Neural crest cell (in vitro differentiated cells): ENCODE measurements around the gene STX2. TPM values are rescaled to one million over a fixed set of nuclear protein-coding genes. Genes with fewer than 3 reads are reported as not detected.

Source experiments
- DNase-seq: peaks from one replicate; pipeline ENCODE4 v3.0.0; 2021; ENCODE audit warnings: low read depth, mixed read lengths, low spot score
- H3K27ac Mint-ChIP-seq: one replicate; pipeline ENCODE4 v1.8.0; 2021; ENCODE audit warnings: mild to moderate bottlenecking, mixed read lengths; ENCODE audit not compliant: unreplicated experiment
- H3K27me3 Mint-ChIP-seq: 2 replicates; pipeline ENCODE4 v1.8.0; 2021; ENCODE audit warnings: low read depth, mild to moderate bottlenecking, mixed read lengths
- H3K36me3 Mint-ChIP-seq: 2 replicates; pipeline ENCODE4 v1.8.0; 2021; ENCODE audit warnings: low read depth, mild to moderate bottlenecking, mixed read lengths
- H3K4me1 Mint-ChIP-seq: 2 replicates; pipeline ENCODE4 v1.8.0; 2021; ENCODE audit warnings: mixed read lengths
- H3K4me3 Mint-ChIP-seq: one replicate; pipeline ENCODE4 v1.8.0; 2021; ENCODE audit warnings: mild to moderate bottlenecking, mixed read lengths
- H3K9me3 Mint-ChIP-seq: 2 replicates; pipeline ENCODE4 v1.8.0; 2021; ENCODE audit warnings: mixed read lengths
- total RNA-seq: library from RNA; stranded (reverse); gene quantifications from 2 replicates; pipeline ENCODE4 v1.2.1, GENCODE V29; 2021
- TF ChIP-seq, protein P1 (sequence below): fragments of 200-600 bp; sonication (generic); conservative IDR thresholded peaks from 2 replicates; pipeline ENCODE4 v1.5.0; 2021; ENCODE audit warnings: antibody characterized with exemption, mild to moderate bottlenecking

The STX2 gene
- total RNA-seq, 1 donor from 2014 or later, result 32.7 TPM

DNA sequence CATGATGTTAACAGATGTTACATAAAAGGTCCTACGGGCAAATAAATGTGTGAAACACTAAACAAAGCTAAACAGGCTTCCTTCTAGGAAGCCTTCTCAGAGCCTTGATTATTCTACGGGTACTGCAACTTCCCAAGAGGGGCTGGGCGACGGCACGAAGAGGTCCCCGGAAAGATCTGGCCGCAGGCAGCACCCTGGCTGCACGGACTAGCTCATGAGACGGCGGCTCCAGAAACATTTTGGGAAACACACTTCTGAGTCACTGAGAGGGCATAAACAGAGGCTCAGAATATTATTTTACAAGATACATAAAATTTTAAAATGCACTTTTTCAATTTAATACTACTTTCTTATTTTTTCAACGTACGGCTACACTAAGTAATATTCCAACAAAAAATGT, 19.4 kb downstream of the STX2 start:
- Mint-ChIP-seq H3K27me3 (no peaks in the 10 kb centered on the region), H3K27ac (no peak overlapping the region), H3K9me3 (no peaks in the 10 kb centered on the region), H3K4me3 (no peak overlapping the region), H3K4me1 (peaks cover 31% of the 10 kb centered on the region), H3K36me3 (peaks cover 6% of the 10 kb centered on the region)
- TF ChIP-seq, protein P1, sequence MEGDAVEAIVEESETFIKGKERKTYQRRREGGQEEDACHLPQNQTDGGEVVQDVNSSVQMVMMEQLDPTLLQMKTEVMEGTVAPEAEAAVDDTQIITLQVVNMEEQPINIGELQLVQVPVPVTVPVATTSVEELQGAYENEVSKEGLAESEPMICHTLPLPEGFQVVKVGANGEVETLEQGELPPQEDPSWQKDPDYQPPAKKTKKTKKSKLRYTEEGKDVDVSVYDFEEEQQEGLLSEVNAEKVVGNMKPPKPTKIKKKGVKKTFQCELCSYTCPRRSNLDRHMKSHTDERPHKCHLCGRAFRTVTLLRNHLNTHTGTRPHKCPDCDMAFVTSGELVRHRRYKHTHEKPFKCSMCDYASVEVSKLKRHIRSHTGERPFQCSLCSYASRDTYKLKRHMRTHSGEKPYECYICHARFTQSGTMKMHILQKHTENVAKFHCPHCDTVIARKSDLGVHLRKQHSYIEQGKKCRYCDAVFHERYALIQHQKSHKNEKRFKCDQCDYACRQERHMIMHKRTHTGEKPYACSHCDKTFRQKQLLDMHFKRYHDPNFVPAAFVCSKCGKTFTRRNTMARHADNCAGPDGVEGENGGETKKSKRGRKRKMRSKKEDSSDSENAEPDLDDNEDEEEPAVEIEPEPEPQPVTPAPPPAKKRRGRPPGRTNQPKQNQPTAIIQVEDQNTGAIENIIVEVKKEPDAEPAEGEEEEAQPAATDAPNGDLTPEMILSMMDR, result no peak
- DNase-seq, result no peak

DNA sequence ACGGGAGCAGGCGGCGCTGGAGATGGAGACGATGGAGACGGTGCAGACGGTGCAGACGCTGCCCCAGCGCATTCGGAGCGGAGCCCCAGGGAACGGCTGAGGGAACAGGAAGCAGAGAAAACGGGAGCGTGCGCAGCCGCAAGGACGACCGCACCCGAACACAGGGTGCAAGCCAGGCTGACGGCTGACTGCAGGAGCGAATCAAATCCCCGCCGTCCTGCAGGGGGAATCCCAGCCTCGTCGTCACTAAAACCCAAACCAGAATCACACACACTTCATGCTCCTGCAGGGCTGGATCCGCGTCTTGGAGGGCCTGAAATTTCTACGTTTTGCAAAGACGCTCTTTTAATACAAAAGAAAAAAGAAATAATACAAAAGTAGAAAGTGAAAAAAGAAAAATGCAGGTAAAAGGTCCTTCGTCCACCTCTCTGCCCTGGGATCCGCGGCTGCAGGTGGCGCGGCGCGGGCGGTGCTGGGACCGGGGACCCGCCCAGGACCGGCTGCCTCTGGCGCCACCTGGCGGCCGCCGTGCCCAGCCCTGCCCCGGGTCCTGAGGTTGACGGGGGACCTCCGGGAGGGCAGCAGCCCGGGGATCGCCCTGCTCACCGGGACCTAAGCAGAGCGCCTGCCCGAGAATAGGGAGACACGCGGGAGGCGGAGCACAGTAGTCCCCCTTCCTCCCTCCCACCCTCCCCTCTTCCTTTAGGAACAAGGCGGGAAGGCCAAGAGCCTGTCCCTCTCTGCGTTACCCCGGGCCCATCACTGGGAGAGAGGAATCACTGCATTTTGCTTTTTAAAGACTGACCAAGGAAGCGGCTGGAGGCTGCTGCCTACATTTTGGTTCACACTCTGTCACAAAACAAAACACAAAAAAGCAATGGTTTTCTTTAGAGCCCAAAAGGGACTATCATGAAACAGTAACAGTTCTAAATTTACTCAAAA, 20.1 kb downstream of the STX2 start:
- peaks cover 8% of the 10 kb centered on the region for H3K36me3 Mint-ChIP-seq
- DNase-seq, result peak; percentile 72
- H3K27ac Mint-ChIP-seq, result no peak overlapping the region
- no peaks in the 10 kb centered on the region for H3K9me3 Mint-ChIP-seq
- TF ChIP-seq, protein P1, result peak; percentile 97
- no peak overlapping the region for H3K4me3 Mint-ChIP-seq
- peaks cover 35% of the 10 kb centered on the region for H3K4me1 Mint-ChIP-seq
- H3K27me3 Mint-ChIP-seq, result no peaks in the 10 kb centered on the region

DNA sequence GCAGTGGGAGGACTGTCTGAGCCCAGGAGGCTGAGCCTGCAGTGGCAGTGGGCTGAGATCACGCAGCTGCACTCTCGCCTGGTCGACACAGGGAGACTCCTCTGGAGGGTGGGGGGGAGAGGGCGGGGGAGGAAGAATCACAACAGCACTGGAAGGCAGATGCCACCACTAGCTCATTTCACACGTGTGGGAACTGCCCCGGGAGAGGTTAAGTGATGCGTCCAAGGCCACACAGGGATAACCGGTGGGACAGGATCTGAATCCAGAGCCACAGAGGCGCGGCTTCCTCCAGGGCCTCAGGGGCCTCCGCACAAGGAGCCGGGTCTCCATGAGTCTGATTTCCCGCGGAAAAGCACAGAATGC, 20.8 kb downstream of the STX2 start:
- Mint-ChIP-seq H3K9me3 (no peaks in the 10 kb centered on the region), H3K27ac (no peak overlapping the region), H3K36me3 (peaks cover 7% of the 10 kb centered on the region), H3K4me3 (no peak overlapping the region), H3K4me1 (peaks cover 37% of the 10 kb centered on the region), H3K27me3 (no peaks in the 10 kb centered on the region)
- DNase-seq, result no peak
- TF ChIP-seq, protein P1, result no peak

DNA sequence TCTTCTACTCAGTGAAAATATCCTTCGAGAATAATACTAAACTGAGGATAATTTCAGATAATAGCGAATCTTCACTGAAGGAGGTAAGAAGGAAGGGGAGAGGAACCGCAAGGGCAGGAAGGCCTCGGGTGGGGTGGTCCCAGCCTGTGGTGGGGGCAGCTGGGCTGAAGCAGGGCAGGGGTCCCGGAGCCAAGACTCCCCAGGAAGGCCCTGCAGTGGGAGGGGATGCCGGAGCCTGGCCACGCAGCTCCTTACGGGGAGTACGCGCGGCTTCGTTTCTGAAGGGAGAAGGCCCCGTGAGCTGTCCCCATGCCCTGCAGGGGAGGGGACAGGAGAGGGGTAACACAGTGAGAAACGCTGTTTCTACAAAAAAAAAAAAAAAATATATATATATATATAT, 21.2 kb downstream of the STX2 start:
- no peak for DNase-seq
- peaks cover 37% of the 10 kb centered on the region for H3K4me1 Mint-ChIP-seq
- H3K9me3 Mint-ChIP-seq, result no peaks in the 10 kb centered on the region
- TF ChIP-seq, protein P1, result no peak
- no peak overlapping the region for H3K4me3 Mint-ChIP-seq
- H3K36me3 Mint-ChIP-seq, result peaks cover 6% of the 10 kb centered on the region
- H3K27me3 Mint-ChIP-seq, result no peaks in the 10 kb centered on the region
- no peak overlapping the region for H3K27ac Mint-ChIP-seq

DNA sequence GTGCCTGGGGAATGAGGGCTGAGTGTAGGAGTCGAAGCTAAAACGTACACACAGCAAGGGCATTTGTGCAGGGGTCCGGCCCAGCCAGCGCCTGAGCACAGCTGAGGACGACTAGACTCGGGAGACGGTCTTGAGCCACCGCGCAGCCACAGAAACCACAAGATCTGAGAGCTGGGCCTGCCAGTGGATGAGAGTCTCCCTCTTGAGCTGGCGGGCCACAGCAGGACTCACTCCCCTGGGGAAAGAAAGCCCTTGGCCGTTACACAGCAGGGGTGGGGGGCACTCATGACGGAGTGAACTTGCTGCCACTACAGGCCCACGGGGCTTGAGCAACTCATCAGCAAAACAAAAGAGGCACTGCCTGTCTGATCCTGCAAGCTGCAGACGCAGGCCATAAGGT, 23.0 kb downstream of the STX2 start:
- no peak for DNase-seq
- H3K4me3 Mint-ChIP-seq, result no peak overlapping the region

More for the DNA sequence above, 23.0 kb downstream of the STX2 start:
- Mint-ChIP-seq H3K9me3 (no peaks in the 10 kb centered on the region), H3K27ac (no peak overlapping the region), H3K36me3 (peaks cover 9% of the 10 kb centered on the region), H3K27me3 (no peaks in the 10 kb centered on the region), H3K4me1 (peaks cover 37% of the 10 kb centered on the region)
- TF ChIP-seq, protein P1, result no peak
